GM21447 (cell line): ENCODE results near the gene HSFX2.
"Not testable (repeated sequence)": the region's sequence is repeated elsewhere in the genome, so short reads cannot be mapped to it uniquely, and the experiment has no call there.

Source experiments
- ATAC-seq: cut with Tn5 transposase; IDR thresholded peaks from one replicate; pipeline ENCODE4 v1.9.1; 2021; ENCODE audit not compliant: unreplicated experiment

HSFX2 gene

GRCh38 chrX:149590993-149591392, 4.1 kb downstream of the HSFX2 start:
- not testable (repeated sequence) for ATAC-seq

DNA sequence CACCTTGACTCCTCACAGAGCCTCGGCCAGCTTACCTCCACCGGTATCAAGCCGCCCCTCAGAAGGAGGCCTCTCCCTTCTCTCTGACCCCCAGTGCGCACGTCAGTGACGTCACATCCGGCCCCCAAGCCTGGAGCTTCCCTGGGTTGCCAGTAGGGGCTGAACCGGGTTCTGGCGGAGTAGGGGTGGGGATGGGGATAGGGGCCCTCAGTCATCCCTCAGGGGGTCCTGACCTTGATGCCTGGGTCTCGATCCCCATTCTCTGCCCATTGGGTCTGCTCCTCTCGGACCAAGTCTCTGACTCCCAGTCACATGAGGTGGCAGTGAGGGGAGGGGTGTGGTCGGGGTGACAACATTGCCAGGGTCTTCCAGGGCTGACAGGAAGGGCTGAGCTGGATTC, 7.8 kb downstream of the HSFX2 start, which contains the start of gene MAGEA9B:
Gene MAGEA9B, minus strand, starts transcription at position 101 of the 400 bp plus-strand sequence. CDS start 4,280 bp downstream, outside the sequence.
- ATAC-seq, result not testable (repeated sequence)

DNA sequence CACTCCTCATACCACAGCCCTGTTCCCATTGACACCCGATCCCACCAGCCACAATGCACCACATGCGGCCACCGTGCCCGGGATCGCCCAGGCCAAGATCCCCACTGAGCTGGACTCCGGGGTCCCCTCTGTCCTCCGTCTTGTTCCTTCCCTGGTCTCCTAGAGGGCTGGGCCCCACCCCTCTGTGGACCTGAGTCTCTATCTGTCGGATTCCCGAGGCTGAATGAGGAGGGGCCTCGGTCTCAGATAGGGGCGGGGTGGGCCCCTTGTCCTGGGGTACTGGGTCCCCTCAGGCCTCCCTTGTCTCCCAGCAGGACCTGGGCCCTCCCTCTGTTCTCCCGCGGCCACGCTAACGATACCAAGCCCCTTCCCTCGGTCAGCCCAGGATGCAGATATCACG, 9.5 kb downstream of the HSFX2 start:
- ATAC-seq, result not testable (repeated sequence)

GRCh38 chrX:149573456-149573855, 21.7 kb downstream of the HSFX2 start:
- ATAC-seq, result peak; percentile 100

- ATAC-seq, result no peak
Measured at GRCh38 chrX:149572743-149573142, 22.4 kb downstream of the HSFX2 start.

DNA sequence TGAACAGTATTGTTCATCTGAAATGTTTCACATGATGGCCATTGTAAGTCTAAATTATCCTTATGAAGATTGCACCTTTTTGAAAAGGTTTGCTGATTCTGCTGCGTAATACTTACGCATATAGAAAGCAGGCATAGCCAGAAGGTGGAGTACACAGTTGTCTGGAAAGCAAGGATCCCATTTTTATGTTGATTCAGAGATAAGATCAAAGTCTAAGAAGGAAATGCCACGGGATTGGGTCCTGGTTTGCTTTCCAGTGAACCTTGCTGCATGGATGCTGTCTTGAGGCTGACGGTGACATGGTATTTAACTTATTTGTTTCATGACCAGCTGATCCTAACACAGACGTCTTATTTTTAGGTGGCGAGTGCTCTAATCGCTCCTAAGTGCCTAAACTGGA, 23.3 kb downstream of the HSFX2 start:
- ATAC-seq, result no peak

- ATAC-seq, result no peak
Measured at GRCh38 chrX:149570668-149571067, 24.4 kb downstream of the HSFX2 start.

DNA sequence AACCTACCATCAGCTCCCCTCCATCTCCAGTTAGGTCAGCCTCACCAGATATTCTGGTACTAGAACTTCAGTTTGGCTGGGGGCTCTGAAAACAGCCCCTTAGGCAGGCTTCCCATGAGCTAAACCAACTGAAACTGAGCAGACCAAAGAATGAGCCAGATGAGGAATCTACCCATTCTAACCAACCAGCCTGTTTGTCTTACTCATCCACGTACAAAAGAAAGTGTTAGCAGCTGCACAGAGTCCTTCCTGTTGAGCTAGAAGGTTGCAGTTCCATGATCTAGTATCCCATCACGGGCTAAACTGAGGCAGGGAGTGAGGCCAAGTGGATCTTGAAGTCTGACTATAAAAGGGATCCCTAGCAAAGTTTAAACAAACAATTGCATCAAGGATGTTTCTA, 25.3 kb downstream of the HSFX2 start:
- no peak for ATAC-seq

GRCh38 chrX:149568701-149569296, 26.3 kb downstream of the HSFX2 start:
- no peak for ATAC-seq

GRCh38 chrX:149567621-149568417, 27.3 kb downstream of the HSFX2 start:
- no peak for ATAC-seq

DNA sequence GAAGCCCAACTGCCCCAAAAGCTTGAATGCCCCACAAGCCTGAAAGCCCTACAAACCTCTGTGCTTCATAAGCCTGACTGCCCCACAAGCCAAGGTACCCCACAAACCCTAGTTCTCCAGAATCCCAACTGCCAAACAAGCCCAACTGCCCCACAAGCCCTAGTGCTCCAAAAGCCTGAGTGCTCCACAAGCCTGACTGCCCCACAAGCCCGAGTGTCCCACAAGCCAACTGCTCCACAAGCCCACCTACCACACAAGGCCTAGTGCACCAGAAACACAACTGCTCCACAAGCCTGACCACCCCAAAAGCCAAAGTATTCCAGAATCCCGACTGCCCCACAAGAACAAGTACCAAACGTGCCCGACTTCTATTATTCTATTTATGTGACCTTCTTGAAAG, 31.8 kb downstream of the HSFX2 start:
- no peak for ATAC-seq

- ATAC-seq, result not testable (repeated sequence)
Measured at GRCh38 chrX:149555251-149555650, 39.9 kb downstream of the HSFX2 start.

DNA sequence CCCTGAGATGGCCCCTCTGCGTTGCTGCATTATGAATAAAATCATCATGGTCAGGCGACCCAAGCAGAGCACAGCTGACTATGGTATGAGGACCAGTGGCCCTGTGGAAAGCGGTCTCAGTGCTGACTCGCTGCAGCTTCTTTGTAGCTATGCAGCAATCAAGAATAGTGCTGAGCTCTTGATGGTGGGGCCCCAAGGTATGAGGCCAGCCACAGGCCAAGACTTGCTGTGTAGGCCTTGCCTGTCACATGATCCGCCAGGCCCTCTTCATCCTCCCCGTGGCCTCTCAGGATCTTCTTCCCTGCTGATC, 43.2 kb downstream of the HSFX2 start:
- ATAC-seq, result not testable (repeated sequence)

DNA sequence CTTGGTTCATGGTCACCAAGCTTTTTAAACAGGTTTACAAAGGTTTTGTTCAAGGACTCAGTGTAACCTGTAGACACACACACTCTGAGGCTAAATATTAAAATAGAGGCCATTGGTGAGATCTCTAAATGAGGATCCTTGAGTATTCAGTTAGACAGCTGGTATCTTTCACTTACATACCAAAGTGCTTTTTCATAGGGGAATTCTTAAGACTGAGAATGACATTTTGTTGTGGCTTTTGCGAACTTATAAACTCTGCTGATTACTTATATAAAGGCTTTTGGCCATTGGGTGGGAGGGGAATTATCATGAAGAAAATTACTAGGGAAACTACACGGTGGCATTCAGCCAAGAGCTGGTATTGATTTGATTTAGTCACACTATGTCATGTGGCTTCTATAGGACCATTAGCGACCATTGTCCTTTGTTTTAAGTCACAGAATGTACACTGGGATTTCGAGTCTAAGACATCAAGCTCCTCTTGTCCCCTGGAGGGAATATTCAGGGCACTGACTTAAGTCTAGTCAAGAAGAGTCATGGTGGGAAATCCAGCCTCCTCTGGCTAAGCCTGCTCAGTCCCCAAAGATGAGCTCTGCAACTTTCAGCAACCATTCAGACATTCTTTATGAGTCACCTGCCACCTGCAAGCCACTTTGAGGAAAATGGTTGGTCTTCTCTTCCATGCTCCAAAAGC, 43.7 kb downstream of the HSFX2 start:
- ATAC-seq, result not testable (repeated sequence)

- ATAC-seq, result not testable (repeated sequence)
Measured at GRCh38 chrX:149550454-149550853, 44.7 kb downstream of the HSFX2 start.

GRCh38 chrX:149549701-149550100, 45.4 kb downstream of the HSFX2 start, which contains the start of gene HSFX3:
Gene HSFX3, minus strand, starts transcription at chrX:149549924. Its CDS starts 72 bp downstream, at chrX:149549852.
- ATAC-seq, result not testable (repeated sequence)

DNA sequence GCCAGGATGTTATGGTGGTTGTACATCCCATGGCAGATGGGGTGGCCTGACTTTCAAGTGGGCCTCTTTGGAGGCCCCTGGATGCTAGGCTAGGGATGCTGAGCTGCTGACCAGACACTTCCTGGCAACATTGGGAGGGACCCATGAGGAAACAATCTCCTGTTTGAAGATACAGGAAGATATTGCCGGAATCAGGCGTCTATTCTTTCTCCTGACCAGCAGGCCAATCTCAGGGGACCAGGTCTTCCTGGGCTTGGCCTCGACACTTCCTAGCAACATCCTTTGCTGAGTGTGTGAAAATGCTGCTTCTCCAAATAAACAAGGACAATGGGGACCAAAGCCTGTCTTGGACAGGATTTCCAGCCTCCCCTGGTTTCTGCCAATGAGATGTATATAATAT, 47.3 kb downstream of the HSFX2 start:
- not testable (repeated sequence) for ATAC-seq

GRCh38 chrX:149546962-149547361, 48.2 kb downstream of the HSFX2 start:
- not testable (repeated sequence) for ATAC-seq

DNA sequence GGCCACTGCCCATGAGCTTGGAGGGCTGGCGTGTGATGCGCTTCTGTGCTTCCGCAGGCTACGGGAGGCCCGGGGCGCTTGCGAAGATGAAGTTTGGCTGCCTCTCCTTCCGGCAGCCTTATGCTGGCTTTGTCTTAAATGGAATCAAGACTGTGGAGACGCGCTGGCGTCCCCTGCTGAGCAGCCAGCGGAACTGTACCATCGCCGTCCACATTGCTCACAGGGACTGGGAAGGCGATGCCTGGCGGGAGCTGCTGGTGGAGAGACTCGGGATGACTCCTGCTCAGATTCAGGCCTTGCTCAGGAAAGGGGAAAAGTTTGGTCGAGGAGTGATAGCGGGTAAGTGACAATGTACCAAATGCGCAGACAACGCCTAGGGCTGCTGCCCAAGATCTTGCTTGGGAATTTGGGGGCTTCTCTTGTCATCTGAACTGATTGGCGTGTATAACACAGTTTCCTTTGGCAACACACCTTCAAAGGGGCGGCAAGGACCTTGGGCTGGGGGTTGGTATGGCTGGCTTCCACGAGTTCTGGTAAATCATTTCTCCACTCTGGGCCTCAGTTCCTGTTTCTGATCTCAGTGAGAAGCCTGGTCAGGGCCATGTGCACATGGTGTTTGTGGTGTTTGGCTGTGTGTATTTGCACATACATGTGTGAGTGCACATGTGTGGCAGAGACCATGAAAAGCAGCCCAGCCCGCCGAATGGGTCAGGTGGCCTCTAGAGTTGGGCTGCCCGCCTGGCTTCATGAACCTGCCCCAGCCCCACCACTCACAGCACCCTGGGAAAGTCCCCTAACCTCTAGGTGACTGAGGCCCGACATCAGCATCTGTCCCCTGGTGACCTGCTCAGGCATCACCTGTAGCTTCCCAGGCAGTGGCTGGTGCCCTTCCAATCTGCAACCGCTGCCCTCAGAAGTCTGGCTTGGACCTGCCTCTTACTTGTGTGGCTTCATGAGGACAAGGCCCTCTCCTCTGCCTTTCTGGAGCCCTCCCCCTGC, 49.3 kb downstream of the HSFX2 start:
- peak; percentile 68 for ATAC-seq
